DMS153 treated with DMSO at 0.1 percent for 48 hours (cell line): ENCODE data around the gene PPEF1.
A peak's percentile ranks its signal among the peaks of the same experiment; 100 is the strongest.

ENCODE experiments used
- DNase-seq: peaks from one replicate; lab custom pipeline; 2025; ENCODE audit not compliant: unreplicated experiment; lab: John Stamatoyannopoulos, UW

The PPEF1 gene

GRCh38 chrX:18707426-18708049 lies at the start of gene PPEF1:
Gene PPEF1 (plus strand): TSS chrX:18707645. CDS start chrX:18707781, 136 bp downstream.
- no peak for DNase-seq

DNA sequence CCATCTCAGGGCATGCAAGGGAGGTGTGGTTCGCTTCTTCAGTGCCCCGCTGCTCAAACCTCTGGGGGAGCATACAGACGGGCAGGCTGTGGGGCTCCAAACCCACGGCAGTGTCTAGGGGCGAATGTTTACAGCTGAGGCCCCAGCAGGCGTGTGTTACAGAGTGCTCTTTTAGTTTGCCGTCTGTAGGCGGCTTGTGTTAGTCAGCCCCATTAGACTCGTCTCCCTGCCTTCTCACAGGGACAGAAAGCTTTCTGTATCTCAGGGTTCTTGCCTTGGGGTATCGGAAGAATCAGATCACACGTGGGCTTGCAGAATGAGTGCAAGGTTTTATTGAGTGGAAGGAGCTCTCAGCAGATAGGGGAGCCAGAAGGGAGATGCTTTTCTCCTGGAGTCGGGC lies 46.2 kb upstream of the PPEF1 start:
- DNase-seq: no peak

- no peak for DNase-seq
Observed at GRCh38 chrX:18664947-18665346, 42.5 kb upstream of the PPEF1 start.

- no peak for DNase-seq
Observed at GRCh38 chrX:18666614-18667013, 40.8 kb upstream of the PPEF1 start.

DNA sequence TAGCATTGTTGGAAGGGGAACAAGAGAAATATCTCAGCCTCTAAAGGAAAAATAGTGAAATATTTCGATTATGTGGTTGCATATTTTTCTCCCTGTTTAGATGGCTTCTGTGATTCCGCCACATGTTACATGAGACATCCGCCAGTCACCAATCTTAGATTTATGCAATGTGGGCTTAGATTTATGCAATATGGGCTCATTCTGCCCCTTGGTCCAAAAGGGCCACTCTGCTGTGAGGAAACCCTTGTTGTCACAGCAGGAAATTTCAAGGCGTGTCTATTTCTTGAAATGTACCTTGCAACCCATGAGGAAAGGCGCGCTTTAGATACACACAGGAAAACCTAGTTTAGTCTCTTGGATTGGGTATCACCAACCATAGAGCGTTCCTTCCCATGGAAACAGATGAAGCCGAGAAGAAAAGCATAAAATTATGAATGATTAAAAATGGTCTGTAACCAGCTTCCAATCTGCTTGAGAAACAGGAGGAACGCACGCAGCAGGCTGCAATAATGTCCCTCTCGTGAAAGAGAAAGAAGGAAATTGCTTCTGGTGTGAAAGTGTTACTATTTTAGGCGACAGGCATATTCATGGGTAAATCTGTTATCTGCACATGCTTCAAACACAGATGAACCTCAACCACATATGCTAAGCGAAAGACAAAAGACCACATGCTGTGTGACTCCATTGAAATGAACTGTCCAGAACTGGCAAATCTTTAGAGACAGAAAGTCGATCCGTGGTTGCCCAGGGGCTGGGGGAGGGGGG lies 39.2 kb upstream of the PPEF1 start:
- no peak for DNase-seq

DNA sequence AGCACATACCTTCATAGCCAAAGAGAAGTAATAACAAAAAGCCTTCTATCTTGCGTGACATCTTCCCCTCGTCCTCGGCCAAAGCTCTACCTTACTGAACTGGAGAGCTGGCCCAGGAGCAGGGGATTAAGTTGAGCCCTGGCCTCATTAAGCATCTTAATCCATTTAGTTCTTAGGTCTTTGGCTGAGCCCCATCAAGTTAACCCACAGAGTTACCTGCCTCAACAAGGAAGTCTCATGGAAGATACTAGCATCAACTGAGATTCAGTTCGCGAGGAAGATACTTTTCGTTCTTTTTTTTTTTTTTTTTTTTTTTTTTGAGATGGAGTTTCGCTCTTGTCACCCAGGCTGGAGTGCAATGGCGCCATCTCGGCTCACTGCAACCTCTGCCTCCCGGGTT lies 35.4 kb upstream of the PPEF1 start, which contains the start of gene RS1:
TSS of gene RS1 (minus strand) at position 101 of the 400 bp plus-strand sequence. CDS start at position 61, 40 bp downstream.
- DNase-seq: no peak

GRCh38 chrX:18674417-18674787 lies 33.0 kb upstream of the PPEF1 start:
- DNase-seq: no peak

DNA sequence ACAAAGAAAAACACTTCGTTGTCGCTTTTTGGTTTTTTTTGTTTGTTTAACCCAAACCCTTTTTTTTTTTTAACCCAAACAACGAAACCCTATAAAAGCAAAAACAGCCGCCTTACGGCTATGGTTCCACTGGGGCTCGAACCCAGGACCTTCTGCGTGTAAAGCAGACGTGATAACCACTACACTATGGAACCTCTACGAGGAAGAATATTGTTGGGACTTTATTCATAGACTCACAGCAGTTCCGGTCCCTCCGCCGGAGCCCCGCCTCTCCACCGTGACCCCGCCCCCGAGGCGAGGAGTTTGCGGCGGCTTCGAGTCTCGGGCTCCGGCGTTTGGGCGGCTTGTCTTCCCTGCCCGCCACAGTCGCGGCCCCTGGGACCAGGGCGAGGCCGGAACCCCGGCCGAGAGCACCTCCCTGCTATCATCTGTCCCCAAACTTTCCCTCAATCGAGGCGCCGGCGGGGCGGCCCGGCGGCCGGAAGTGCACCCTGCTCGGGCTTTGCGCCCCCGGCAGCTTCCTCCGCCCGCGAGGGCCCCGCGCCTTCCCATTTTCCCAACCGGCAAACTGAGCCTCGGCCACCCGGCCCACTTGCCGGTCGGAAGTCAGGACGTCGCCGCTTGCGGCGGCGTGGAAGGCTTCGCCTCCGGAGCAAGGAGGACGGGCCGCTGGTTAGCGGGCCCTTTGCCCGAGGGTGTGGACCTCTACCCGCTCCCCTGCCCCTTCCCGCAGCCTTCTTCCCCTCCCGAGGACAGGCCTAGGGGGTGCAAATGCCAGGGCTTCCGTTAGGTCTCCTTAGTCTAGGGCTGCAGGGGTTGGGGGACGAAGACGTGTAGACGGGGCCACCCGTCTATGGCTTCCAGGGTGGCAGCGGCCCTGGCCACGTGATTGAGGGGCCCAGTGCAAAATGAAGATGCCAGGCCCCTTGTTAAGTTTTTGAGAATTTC lies 32.4 kb upstream of the PPEF1 start:
- peak; percentile 11 for DNase-seq

DNA sequence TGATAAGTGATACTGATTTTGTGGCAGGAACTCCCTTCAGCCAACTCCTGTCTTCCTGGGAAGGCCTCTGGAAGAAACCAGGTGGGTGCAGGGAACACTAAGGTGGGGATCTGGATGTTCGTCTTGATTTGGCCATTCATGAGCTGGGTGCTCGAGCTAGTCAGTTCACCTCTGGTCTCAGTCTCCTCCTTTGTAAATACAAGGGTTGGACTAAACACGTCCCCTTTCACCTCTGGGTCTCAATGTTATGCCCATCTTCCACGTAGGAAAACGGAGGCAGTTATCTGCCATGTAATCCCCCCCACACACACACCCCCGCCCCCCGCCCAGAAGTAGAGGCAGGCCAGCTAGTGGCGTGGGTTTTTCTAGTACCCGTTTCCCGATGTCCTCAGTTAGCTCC lies 31.4 kb upstream of the PPEF1 start:
- DNase-seq: no peak

GRCh38 chrX:18676470-18676869 lies 31.0 kb upstream of the PPEF1 start:
- DNase-seq: peak; percentile 0

DNA sequence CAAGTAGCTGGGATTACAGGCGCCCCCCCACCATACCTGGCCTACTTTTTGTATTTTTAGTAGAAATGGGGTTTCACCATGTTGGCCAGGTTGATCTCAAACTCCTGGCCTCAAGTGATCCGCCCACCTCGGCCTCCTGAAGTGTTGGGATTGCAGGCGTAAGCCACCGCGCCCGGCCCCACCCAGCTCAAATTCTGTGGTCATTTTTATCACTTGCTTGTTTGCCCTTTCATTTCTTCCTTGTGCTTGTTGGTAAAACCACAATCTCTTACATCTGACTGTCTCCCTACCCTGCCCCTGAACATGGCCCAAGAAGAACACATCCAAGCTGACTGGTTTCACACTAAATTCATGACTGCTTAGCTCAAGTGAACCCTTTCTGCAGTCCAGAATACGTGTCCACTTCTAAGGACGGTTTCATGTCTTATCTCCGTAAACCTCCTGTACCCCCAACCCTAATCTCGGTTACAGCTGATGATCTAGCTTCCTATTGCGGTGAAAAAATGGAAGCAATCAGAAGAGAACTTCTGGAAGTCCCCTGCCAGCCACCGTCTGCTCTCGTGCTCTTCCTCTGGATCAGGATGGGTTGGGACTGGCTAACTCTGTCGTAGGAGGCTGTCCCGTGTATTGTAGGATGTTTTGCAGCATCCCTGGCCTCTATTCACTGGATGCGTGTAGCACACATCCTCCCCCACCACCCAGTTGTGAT lies 30.1 kb upstream of the PPEF1 start:
- no peak for DNase-seq

- DNase-seq: no peak
Observed at GRCh38 chrX:18681996-18682395, 25.4 kb upstream of the PPEF1 start.

GRCh38 chrX:18682979-18683387 lies 24.5 kb upstream of the PPEF1 start:
- no peak for DNase-seq

DNA sequence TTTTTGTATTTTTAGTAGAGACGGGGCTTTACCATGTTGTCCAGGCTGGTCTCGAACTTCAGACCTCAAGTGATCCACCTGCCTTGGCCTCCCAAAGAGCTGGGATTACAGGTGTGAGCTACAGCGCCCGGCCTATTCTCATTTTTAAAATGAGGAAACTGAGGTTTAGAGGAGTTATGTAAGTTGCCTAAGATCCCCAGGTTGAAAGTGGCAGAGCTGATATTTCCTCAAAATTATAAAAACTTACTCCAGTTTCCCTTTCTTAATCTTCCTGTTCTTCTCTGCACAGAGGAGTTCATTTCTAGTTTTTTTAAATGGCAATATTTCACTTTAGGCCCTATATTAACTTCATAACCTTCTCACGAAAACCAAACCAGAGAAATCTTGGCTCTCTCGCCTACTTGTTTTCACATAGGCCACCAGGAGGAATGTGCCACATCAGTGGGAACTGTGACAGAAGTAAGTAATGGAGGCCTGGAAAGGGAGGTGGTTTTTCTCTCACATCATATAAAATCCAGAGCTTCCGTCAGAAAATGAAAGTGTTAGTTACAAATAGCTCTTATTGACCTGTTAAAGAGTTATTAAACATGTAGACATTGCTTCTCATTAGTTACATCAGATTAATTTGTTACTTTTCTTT lies 19.5 kb upstream of the PPEF1 start:
- DNase-seq: no peak

- DNase-seq: no peak
Observed at GRCh38 chrX:18691431-18691830, 16.0 kb upstream of the PPEF1 start.

- DNase-seq: no peak
Observed at GRCh38 chrX:18692541-18692940, 14.9 kb upstream of the PPEF1 start.

DNA sequence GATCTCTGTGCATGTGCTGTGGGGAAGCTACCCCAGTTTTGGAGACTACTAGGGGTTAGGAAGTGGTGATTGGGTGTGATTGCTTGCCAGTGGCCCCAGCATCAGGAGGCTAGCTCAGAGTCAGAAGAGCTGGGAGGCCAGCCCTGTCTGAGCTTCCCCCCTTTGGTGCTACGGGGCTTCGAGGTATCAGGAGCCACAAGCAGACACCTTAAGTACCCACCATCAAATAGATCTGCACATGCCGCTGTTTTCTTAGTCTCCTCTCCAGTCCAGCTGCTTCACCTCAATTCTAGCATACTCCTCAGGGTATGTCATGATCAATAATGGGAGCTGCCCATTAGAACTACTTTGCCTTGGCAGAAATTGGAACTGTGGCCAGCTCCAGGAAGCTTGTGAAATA lies 10.8 kb upstream of the PPEF1 start:
- DNase-seq: no peak

DNA sequence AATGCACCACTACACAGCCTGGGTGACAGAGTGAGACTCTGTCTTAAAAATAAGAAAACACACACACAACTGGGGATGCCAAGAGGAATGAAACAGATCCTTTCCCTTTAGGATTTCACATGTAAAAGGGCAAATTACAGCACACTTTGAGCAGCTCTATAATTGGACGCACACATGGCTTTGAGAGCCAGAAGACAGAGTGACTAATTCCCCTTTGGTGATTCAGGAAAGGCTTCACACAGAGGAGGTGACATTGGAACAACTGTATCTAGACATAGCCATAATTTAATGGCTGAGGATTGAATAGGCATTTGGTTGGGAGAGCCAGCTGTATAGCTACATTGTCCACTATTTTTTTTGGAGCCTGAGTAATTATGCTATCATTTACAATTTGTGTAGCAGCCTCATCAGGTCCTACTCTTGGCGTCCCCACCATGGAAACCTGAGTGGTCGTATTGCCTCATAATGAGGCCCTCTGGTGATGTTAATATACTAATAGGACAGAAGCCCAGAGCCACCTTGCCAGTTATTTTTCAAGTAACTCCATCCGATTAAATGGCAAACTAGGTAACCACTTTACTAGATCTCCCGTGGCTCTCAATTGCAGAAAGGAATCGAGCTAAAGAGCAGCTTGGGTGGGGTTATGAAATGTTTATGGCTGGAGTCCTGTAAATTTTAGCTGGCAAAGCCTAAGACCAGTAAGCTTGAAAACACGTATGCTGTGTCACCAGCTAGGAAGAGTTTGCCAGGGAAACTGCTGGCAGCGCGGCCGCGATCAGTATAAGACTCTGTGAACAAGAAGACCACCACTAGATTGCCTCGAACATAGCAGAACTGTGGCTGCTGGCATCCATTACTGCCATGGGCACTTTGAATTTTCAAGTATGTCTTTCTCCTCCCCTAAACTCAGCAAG lies 8.5 kb upstream of the PPEF1 start:
- no peak for DNase-seq

DNA sequence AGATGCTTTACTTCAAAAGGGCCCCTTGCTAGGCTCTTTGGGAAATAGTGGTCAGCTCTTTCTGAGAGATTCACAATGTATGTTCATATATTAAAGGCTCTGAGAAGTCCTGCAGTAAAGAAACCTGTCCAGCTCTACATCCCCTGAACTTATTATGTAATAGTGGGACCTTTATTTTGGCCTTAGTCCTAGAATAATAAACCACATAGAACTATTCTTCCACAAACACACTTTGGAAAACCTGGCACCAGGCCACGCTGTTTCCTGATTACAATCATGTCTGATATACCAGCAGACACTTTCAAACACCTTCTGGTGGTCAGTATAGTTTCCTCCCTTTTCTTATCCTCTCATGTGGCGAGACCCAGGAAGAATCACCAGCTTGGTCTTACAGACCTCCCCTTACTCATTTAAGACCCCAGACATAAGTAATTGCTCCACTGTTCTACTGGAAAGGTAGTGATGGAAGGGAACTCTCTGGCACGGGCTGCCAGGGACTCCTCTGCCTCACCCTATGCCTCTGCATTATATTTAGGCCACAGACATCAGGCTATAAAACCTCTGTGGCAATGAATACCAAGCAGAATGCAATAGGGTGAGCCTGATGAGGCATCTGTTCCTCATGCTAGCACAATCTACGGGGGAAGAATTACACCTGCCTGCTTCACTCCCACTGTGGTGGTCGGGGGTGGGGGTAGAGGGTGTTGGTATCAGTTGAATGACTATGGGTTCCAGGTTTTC lies 5.7 kb upstream of the PPEF1 start:
- no peak for DNase-seq
